HFFc6 (cell line): ENCODE measurements around the gene PTPRK. TPM values are rescaled to one million over a fixed set of nuclear protein-coding genes. Genes with fewer than 3 reads are reported as not detected.
A peak's percentile ranks its signal among the peaks of the same experiment; 100 is the strongest.

Experiments used
- DNase-seq: peaks from one replicate; pipeline ENCODE4 v3.0.0-alpha.2; 2018
- H3K27ac Mint-ChIP-seq: 2 replicates; pipeline ENCODE4 v1.8.0; 2020; ENCODE audit warnings: mild to moderate bottlenecking, mixed read lengths
- H3K27me3 Mint-ChIP-seq: 2 replicates; pipeline ENCODE4 v1.8.0; 2021; ENCODE audit warnings: mild to moderate bottlenecking, moderate library complexity, mixed read lengths; ENCODE audit not compliant: insufficient read depth
- H3K36me3 Mint-ChIP-seq: 2 replicates; pipeline ENCODE4 v1.8.0; 2021; ENCODE audit warnings: low read depth, mixed read lengths
- H3K4me1 Mint-ChIP-seq: 2 replicates; pipeline ENCODE4 v1.8.0; 2020; ENCODE audit warnings: low read depth, mixed read lengths
- H3K4me3 Mint-ChIP-seq: 2 replicates; pipeline ENCODE4 v1.8.0; 2020; ENCODE audit warnings: mild to moderate bottlenecking, moderate library complexity, mixed read lengths
- H3K9me3 Mint-ChIP-seq: 2 replicates; pipeline ENCODE4 v1.8.0; 2020; ENCODE audit warnings: mild to moderate bottlenecking, mixed read lengths
- CTCF ChIP-seq: fragments of 200-600 bp; sonication (generic); IDR thresholded peaks from 2 replicates; pipeline ENCODE4 v1.5.0; 2021; ENCODE audit warnings: antibody characterized with exemption, mild to moderate bottlenecking
- total RNA-seq, 6 experiments: library from RNA; stranded (reverse); fragmentation: NEBNext Ultra II Directional; extraction: Animal tissue kit (Norgen Biotek cat#: 25700); gene quantifications; 2 replicates in 1 of 6; 3 replicates in 5 of 6; pipeline ENCODE4 v1.2.3, GENCODE V29; 2021

Gene PTPRK
- total RNA-seq, 6 experiments from 2014 or later: 92.8 to 104 (median 97.3) TPM

- peaks cover 3% of the 10 kb centered on the region; the same call in 1 of the 2 replicates for H3K27me3 Mint-ChIP-seq
- no peak for TF ChIP-seq CTCF
- no peak for DNase-seq
- H3K4me1 Mint-ChIP-seq: peaks cover 42% of the 10 kb centered on the region
- 0 out of 2 replicates have a peak, but pooled peaks cover 3% of the 10 kb centered on the region for H3K36me3 Mint-ChIP-seq
- no peak overlapping the region for H3K27ac Mint-ChIP-seq
- no peaks in the 10 kb centered on the region for H3K9me3 Mint-ChIP-seq
- H3K4me3 Mint-ChIP-seq: no peak overlapping the region
Observed at GRCh38 chr6:128280960-128281359, 239.4 kb downstream of the PTPRK start.

- Mint-ChIP-seq H3K9me3 (no peaks in the 10 kb centered on the region), H3K27ac (no peak overlapping the region), H3K36me3 (no peaks in the 10 kb centered on the region), H3K4me1 (peaks cover 51% of the 10 kb centered on the region), H3K27me3 (peaks cover 3% of the 10 kb centered on the region; the same call in 1 of the 2 replicates), H3K4me3 (no peak overlapping the region)
- no peak for TF ChIP-seq CTCF
- DNase-seq: no peak
Observed at GRCh38 chr6:128280066-128280465, 240.3 kb downstream of the PTPRK start.

- peaks cover 3% of the 10 kb centered on the region; the same call in 1 of the 2 replicates for H3K27me3 Mint-ChIP-seq
- TF ChIP-seq CTCF: no peak
- H3K27ac Mint-ChIP-seq: no peak overlapping the region
- H3K4me3 Mint-ChIP-seq: no peak overlapping the region
- H3K4me1 Mint-ChIP-seq: peaks cover 54% of the 10 kb centered on the region
- H3K9me3 Mint-ChIP-seq: no peaks in the 10 kb centered on the region
- no peaks in the 10 kb centered on the region for H3K36me3 Mint-ChIP-seq
- DNase-seq: no peak
Observed at GRCh38 chr6:128278836-128279235, 241.6 kb downstream of the PTPRK start.

GRCh38 chr6:128277379-128277778 is 243.0 kb downstream of the PTPRK start:
- Mint-ChIP-seq H3K27me3 (peaks cover 3% of the 10 kb centered on the region; the same call in 1 of the 2 replicates), H3K27ac (no peak overlapping the region), H3K4me1 (peaks cover 53% of the 10 kb centered on the region), H3K36me3 (peaks cover 10% of the 10 kb centered on the region), H3K9me3 (no peaks in the 10 kb centered on the region), H3K4me3 (no peak overlapping the region; the same call in 1 of the 2 replicates)
- TF ChIP-seq CTCF: no peak
- no peak for DNase-seq

- Mint-ChIP-seq H3K36me3 (peaks cover 10% of the 10 kb centered on the region), H3K9me3 (no peaks in the 10 kb centered on the region), H3K27me3 (no peaks in the 10 kb centered on the region; the same call in 1 of the 2 replicates), H3K4me3 (no peak overlapping the region), H3K27ac (peak overlapping the region; percentile 12; the same call in 1 of the 2 replicates), H3K4me1 (peaks cover 59% of the 10 kb centered on the region)
- no peak for TF ChIP-seq CTCF
- DNase-seq: no peak
Observed at GRCh38 chr6:128276311-128276710, 244.1 kb downstream of the PTPRK start.
